Loucy (cell line): Measurements from ENCODE around the gene MOB3C.

Experiments used
- H2AFZ ChIP-seq: fragments of 200-600 bp; sonication (generic); 2 replicates; pipeline ENCODE4 v1.6.0; 2016; ENCODE audit warnings: antibody characterized with exemption, mild to moderate bottlenecking, low read length, moderate library complexity
- H3F3A ChIP-seq: fragments of 200-600 bp; 2 replicates; pipeline ENCODE4 v1.6.0; 2016; ENCODE audit warnings: antibody characterized with exemption, low read depth, mild to moderate bottlenecking
- H3K27me3 ChIP-seq: fragments of 200-600 bp; sonication (generic); 2 replicates; pipeline ENCODE4 v1.6.1; 2014; ENCODE audit warnings: low read length, mild to moderate bottlenecking; ENCODE audit not compliant: insufficient read depth, poor library complexity, severe bottlenecking
- H3K36me3 ChIP-seq: fragments of 200-600 bp; sonication (generic); 2 replicates; pipeline ENCODE4 v1.6.1; 2016; ENCODE audit warnings: low read length; ENCODE audit not compliant: insufficient read depth
- H3K4me1 ChIP-seq: fragments of 200-600 bp; sonication (generic); 2 replicates; pipeline ENCODE4 v1.5.1; 2014; ENCODE audit warnings: low read length, mild to moderate bottlenecking; ENCODE audit not compliant: insufficient read depth, poor library complexity, severe bottlenecking
- H3K4me2 ChIP-seq: fragments of 200-600 bp; sonication (generic); 2 replicates; pipeline ENCODE4 v1.6.0; 2014; ENCODE audit warnings: antibody characterized with exemption, low read length, low read depth, mild to moderate bottlenecking; ENCODE audit not compliant: poor library complexity, severe bottlenecking
- H3K4me3 ChIP-seq: fragments of 200-600 bp; sonication (generic); 2 replicates; pipeline ENCODE4 v1.5.1; 2014; ENCODE audit warnings: low read length, mild to moderate bottlenecking, mixed read lengths; ENCODE audit not compliant: poor library complexity, severe bottlenecking
- H3K79me2 ChIP-seq: fragments of 200-600 bp; sonication (generic); 2 replicates; pipeline ENCODE4 v1.6.1; 2014; ENCODE audit warnings: low read length; ENCODE audit not compliant: insufficient read depth
- H3K9ac ChIP-seq: fragments of 200-600 bp; sonication (generic); 2 replicates; pipeline ENCODE4 v1.6.0; 2014; ENCODE audit warnings: mild to moderate bottlenecking, low read depth, low read length, moderate library complexity; ENCODE audit not compliant: poor library complexity, severe bottlenecking
- H3K9me2 ChIP-seq: fragments of 200-600 bp; sonication (generic); replicated peaks from 2 replicates; pipeline ENCODE4 v1.6.1; 2016; ENCODE audit warnings: low read depth, low read length, mixed read lengths
- H3K9me3 ChIP-seq: fragments of 200-600 bp; sonication (generic); 2 replicates; pipeline ENCODE4 v1.6.1; 2014; ENCODE audit warnings: mild to moderate bottlenecking, antibody characterized with exemption, low read length, low read depth; ENCODE audit not compliant: insufficient read depth
- H4K20me1 ChIP-seq: fragments of 200-600 bp; sonication (generic); 2 replicates; pipeline ENCODE4 v1.6.0; 2014; ENCODE audit warnings: antibody characterized with exemption, low read length, mild to moderate bottlenecking; ENCODE audit not compliant: insufficient read depth, poor library complexity, severe bottlenecking
- CTCF ChIP-seq: fragments of 200-600 bp; sonication (generic); conservative IDR thresholded peaks from 2 replicates; pipeline ENCODE4 v1.5.1; 2014; ENCODE audit warnings: mild to moderate bottlenecking, antibody characterized with exemption, low read length
- EZH2phosphoT487 ChIP-seq: fragments of 200-600 bp; IDR thresholded peaks from 2 replicates; pipeline ENCODE4 v1.6.1; 2018; ENCODE audit warnings: antibody characterized with exemption, mild to moderate bottlenecking, moderate library complexity, borderline replicate concordance

MOB3C gene

GRCh38 chr1:46603858-46604549, 12.6 kb downstream of the MOB3C start, which contains the start of gene MKNK1:
Gene MKNK1, minus strand, starts transcription at chr1:46604268. Its CDS starts 20,941 bp downstream, at chr1:46583327.
- no peak for TF ChIP-seq EZH2phosphoT487
- peak; percentile 29; the same call in 1 of the 2 replicates for TF ChIP-seq CTCF
- H3K79me2 ChIP-seq: peaks cover 15% of the 10 kb centered on the region; the same call in 1 of the 2 replicates
- no peaks in the 10 kb centered on the region for H3K36me3 ChIP-seq
- no peaks in the 10 kb centered on the region for H3F3A ChIP-seq
- peak within 1 kb of the TSS; percentile 81 for H3K4me3 ChIP-seq
- no peaks in the 10 kb centered on the region for H4K20me1 ChIP-seq
- no peaks in the 10 kb centered on the region for H3K9me3 ChIP-seq
- peak within 1 kb of the TSS; percentile 85 for H3K4me2 ChIP-seq
- peak within 1 kb of the TSS; percentile 88 for H2AFZ ChIP-seq
- H3K9me2 ChIP-seq: no peaks in the 10 kb centered on the region
- no peaks in the 10 kb centered on the region for H3K27me3 ChIP-seq
- H3K9ac ChIP-seq: peak within 1 kb of the TSS; percentile 74
- peaks cover 49% of the 10 kb centered on the region for H3K4me1 ChIP-seq

- Histone ChIP-seq H4K20me1 (no peaks in the 10 kb centered on the region), H3K9ac (peak overlapping the region; percentile 74), H3K27me3 (no peaks in the 10 kb centered on the region), H2AFZ (peak overlapping the region; percentile 86), H3K4me1 (peaks cover 54% of the 10 kb centered on the region), H3K36me3 (no peaks in the 10 kb centered on the region), H3K9me3 (no peaks in the 10 kb centered on the region), H3K9me2 (no peaks in the 10 kb centered on the region), H3K79me2 (peaks cover 15% of the 10 kb centered on the region; the same call in 1 of the 2 replicates), H3F3A (no peaks in the 10 kb centered on the region), H3K4me2 (peak overlapping the region; percentile 85), H3K4me3 (peak overlapping the region; percentile 81)
- TF ChIP-seq CTCF (no peak), EZH2phosphoT487 (no peak)
These were observed 13.1 kb downstream of the MOB3C start for GRCh38 chr1:46603481-46603857.

GRCh38 chr1:46601257-46602007, 15.2 kb downstream of the MOB3C start:
- Histone ChIP-seq H3K9ac (no peak overlapping the region), H3K9me2 (no peaks in the 10 kb centered on the region), H2AFZ (no peak overlapping the region), H3F3A (no peaks in the 10 kb centered on the region), H3K79me2 (peaks cover 15% of the 10 kb centered on the region; the same call in 1 of the 2 replicates), H3K4me1 (peaks cover 54% of the 10 kb centered on the region), H3K4me3 (no peak overlapping the region), H4K20me1 (no peaks in the 10 kb centered on the region), H3K27me3 (no peaks in the 10 kb centered on the region), H3K36me3 (no peaks in the 10 kb centered on the region), H3K4me2 (no peak overlapping the region), H3K9me3 (no peaks in the 10 kb centered on the region)
- TF ChIP-seq EZH2phosphoT487: no peak
- TF ChIP-seq CTCF: no peak
